GM10266 (cell line): ENCODE measurements around the gene HDAC8.

Experiments used
- DNase-seq: peaks from one replicate; pipeline ENCODE4 v3.0.0; 2012; ENCODE audit errors: extremely low spot score
- CTCF ChIP-seq: IDR thresholded peaks from 2 replicates; pipeline ENCODE4 v1.5.1; 2012; ENCODE audit warnings: mild to moderate bottlenecking, low read depth; ENCODE audit not compliant: control insufficient read depth, insufficient read depth; ENCODE audit errors: missing control alignments

HDAC8 gene

GRCh38 chrX:72358313-72358712 is 214.3 kb downstream of the HDAC8 start:
- no peak for TF ChIP-seq CTCF
- DNase-seq, result no peak

GRCh38 chrX:72352786-72353185 is 219.9 kb downstream of the HDAC8 start:
- TF ChIP-seq CTCF, result no peak
- DNase-seq, result no peak

- no peak for DNase-seq
- TF ChIP-seq CTCF, result no peak
These were observed 220.9 kb downstream of the HDAC8 start for GRCh38 chrX:72351606-72352334.

GRCh38 chrX:72349190-72349589 is 223.5 kb downstream of the HDAC8 start:
- no peak for TF ChIP-seq CTCF
- DNase-seq, result peak; percentile 10

GRCh38 chrX:72348247-72348979 is 224.2 kb downstream of the HDAC8 start:
- no peak for TF ChIP-seq CTCF
- DNase-seq, result no peak

- no peak for TF ChIP-seq CTCF
- no peak for DNase-seq
These were observed 225.3 kb downstream of the HDAC8 start for GRCh38 chrX:72347366-72347765.
